WTC11 (cell line): ENCODE results near the gene COL12A1. TPM values are rescaled to one million over a fixed set of nuclear protein-coding genes. Genes with fewer than 3 reads are reported as not detected.

Source experiments
- ATAC-seq: fragments of 200-7000 bp; cut with Tn5 transposase; 2 replicates; pipeline ENCODE4 v1.10.0; 2021; ENCODE audit warnings: mild to moderate bottlenecking, moderate library complexity
- CTCF ChIA-PET: fragments of 300-600 bp; sonication (Branson Sonifier 250); formaldehyde crosslinking; loops from one replicate; lab custom pipeline; 2021; ENCODE audit warnings: antibody characterized with exemption; lab: Charles Lee
- POLR2A ChIA-PET: fragments of 350-600 bp; sonication (Branson Sonifier 250); formaldehyde crosslinking; loops from one replicate; lab custom pipeline; 2021; ENCODE audit warnings: antibody characterized with exemption; lab: Charles Lee
- DNase-seq: peaks from one replicate; pipeline ENCODE4 v3.0.0; 2021; ENCODE audit warnings: low spot score
- H3K27ac Mint-ChIP-seq: 2 replicates; pipeline ENCODE4 v1.8.0; 2021; ENCODE audit warnings: mixed read lengths
- H3K27me3 Mint-ChIP-seq: 2 replicates; pipeline ENCODE4 v1.8.0; 2021; ENCODE audit warnings: low read depth, mild to moderate bottlenecking, moderate library complexity, mixed read lengths
- H3K36me3 Mint-ChIP-seq: 2 replicates; pipeline ENCODE4 v1.8.0; 2021; ENCODE audit warnings: mixed read lengths
- H3K4me1 Mint-ChIP-seq: 2 replicates; pipeline ENCODE4 v1.8.0; 2022; ENCODE audit warnings: mixed read lengths
- H3K4me3 Mint-ChIP-seq: 2 replicates; pipeline ENCODE4 v1.8.0; 2021; ENCODE audit warnings: mild to moderate bottlenecking, moderate library complexity, mixed read lengths
- H3K9me3 Mint-ChIP-seq: 2 replicates; pipeline ENCODE4 v1.8.0; 2021; ENCODE audit warnings: mixed read lengths
- E2F4 ChIP-seq: sonication (generic); formaldehyde crosslinking; IDR thresholded peaks from 2 replicates; pipeline ENCODE4 v1.8.1; 2022; ENCODE audit warnings: low read depth, mild to moderate bottlenecking, moderate library complexity, missing genetic modification reagents, borderline replicate concordance
- ETV6 ChIP-seq: sonication (generic); formaldehyde crosslinking; IDR thresholded peaks from 2 replicates; pipeline ENCODE4 v1.8.1; 2022; ENCODE audit warnings: mild to moderate bottlenecking, missing genetic modification reagents
- FOXP4 ChIP-seq: sonication (generic); formaldehyde crosslinking; IDR thresholded peaks from 2 replicates; pipeline ENCODE4 v1.8.0; 2022; ENCODE audit warnings: mild to moderate bottlenecking, missing genetic modification reagents
- NFYB ChIP-seq: sonication (generic); formaldehyde crosslinking; conservative IDR thresholded peaks from 2 replicates; pipeline ENCODE4 v1.8.0; 2022; ENCODE audit warnings: low read depth, missing genetic modification reagents
- SMAD3 ChIP-seq: sonication (generic); formaldehyde crosslinking; IDR thresholded peaks from 2 replicates; pipeline ENCODE4 v1.8.0; 2022; ENCODE audit warnings: missing genetic modification reagents, mild to moderate bottlenecking, borderline replicate concordance
- STAT6 ChIP-seq: sonication (generic); formaldehyde crosslinking; conservative IDR thresholded peaks from 2 replicates; pipeline ENCODE4 v1.8.1; 2023; ENCODE audit warnings: mild to moderate bottlenecking, low read depth, missing genetic modification reagents, moderate library complexity
- USF2 ChIP-seq: sonication (generic); formaldehyde crosslinking; IDR thresholded peaks from 2 replicates; pipeline ENCODE4 v1.8.1; 2023; ENCODE audit warnings: mild to moderate bottlenecking, missing genetic modification reagents, moderate library complexity
- ZNF138 ChIP-seq: sonication (generic); formaldehyde crosslinking; conservative IDR thresholded peaks from 2 replicates; pipeline ENCODE4 v1.8.1; 2022; ENCODE audit warnings: mild to moderate bottlenecking, moderate library complexity, missing genetic modification reagents
- ZNF232 ChIP-seq: sonication (generic); formaldehyde crosslinking; IDR thresholded peaks from 2 replicates; pipeline ENCODE4 v1.8.0; 2022; ENCODE audit warnings: mild to moderate bottlenecking, missing genetic modification reagents
- ZNF317 ChIP-seq: sonication (generic); formaldehyde crosslinking; IDR thresholded peaks from 2 replicates; pipeline ENCODE4 v1.8.1; 2023; ENCODE audit warnings: low read depth, mild to moderate bottlenecking, moderate library complexity, missing genetic modification reagents, borderline replicate concordance
- ZNF416 ChIP-seq: fragments of 250-450 bp; sonication (Bioruptor Pico); IDR thresholded peaks from 2 replicates; pipeline ENCODE4 v1.9.0; 2021; ENCODE audit warnings: mild to moderate bottlenecking, inconsistent platforms
- ZNF423 ChIP-seq: fragments of 250-450 bp; sonication (Bioruptor Pico); IDR thresholded peaks from 2 replicates; pipeline ENCODE4 v2.1.2; 2022; ENCODE audit warnings: mild to moderate bottlenecking, moderate library complexity
- total RNA-seq: library from RNA; stranded (reverse); gene quantifications from 3 replicates; pipeline ENCODE4 v1.2.3, GENCODE V29; 2021

The COL12A1 gene
- total RNA-seq, 1 experiment from 2014 or later, result 1.1 TPM

- ChIA-PET POLR2A (no interaction called here), CTCF (interaction anchor here (0.6 kb wide), 1 partner anchor 12 kb away, joined by 4 read pairs; no protein-coding TSS in a partner anchor)
- H3K27me3 Mint-ChIP-seq, result no peaks in the 10 kb centered on the region
These were observed 111.1 kb downstream of the COL12A1 start for GRCh38 chr6:75094614-75095200.

GRCh38 chr6:75091467-75092190 is 114.2 kb downstream of the COL12A1 start:
- Mint-ChIP-seq H3K27me3 (no peaks in the 10 kb centered on the region), H3K9me3 (no peaks in the 10 kb centered on the region), H3K4me1 (peaks cover 4% of the 10 kb centered on the region; the same call in 1 of the 2 replicates), H3K36me3 (no peaks in the 10 kb centered on the region), H3K4me3 (no peak overlapping the region), H3K27ac (no peak overlapping the region)
- ChIA-PET POLR2A (no interaction called here), CTCF (no interaction called here)
- TF ChIP-seq SMAD3 (CRISPR knock-in tag) (no peak), USF2 (CRISPR knock-in tag) (no peak), E2F4 (no peak), ZNF138 (no peak), ZNF317 (CRISPR knock-in tag) (no peak), ZNF423 (CRISPR knock-in tag) (no peak), ZNF232 (CRISPR knock-in tag) (no peak)
- no peak for DNase-seq
- no peak for ATAC-seq

More at GRCh38 chr6:75094614-75095200, 111.1 kb downstream of the COL12A1 start:
- H3K27ac Mint-ChIP-seq, result no peak overlapping the region
- H3K4me1 Mint-ChIP-seq, result peaks cover 7% of the 10 kb centered on the region
- no peak for TF ChIP-seq FOXP4 (CRISPR knock-in tag)
- no peak for TF ChIP-seq NFYB (CRISPR knock-in tag)
- TF ChIP-seq ZNF416 (CRISPR knock-in tag), result no peak
- TF ChIP-seq ETV6 (CRISPR knock-in tag), result no peak
- H3K36me3 Mint-ChIP-seq, result no peaks in the 10 kb centered on the region
- no peaks in the 10 kb centered on the region for H3K9me3 Mint-ChIP-seq
- ATAC-seq (no peak), DNase-seq (no peak)
- no peak overlapping the region for H3K4me3 Mint-ChIP-seq

GRCh38 chr6:75090576-75090975 is 115.3 kb downstream of the COL12A1 start:
- ChIA-PET POLR2A (no interaction called here), CTCF (no interaction called here)
- Mint-ChIP-seq H3K27me3 (peaks cover 2% of the 10 kb centered on the region), H3K36me3 (no peaks in the 10 kb centered on the region), H3K4me1 (peaks cover 12% of the 10 kb centered on the region), H3K9me3 (no peaks in the 10 kb centered on the region), H3K27ac (no peak overlapping the region), H3K4me3 (no peak overlapping the region)
- no peak for ATAC-seq
- TF ChIP-seq STAT6, result no peak
- no peak for DNase-seq
